Endodermal cell (in vitro differentiated cells): Measurements from ENCODE around the gene CFAP57. TPM values are rescaled to one million over a fixed set of nuclear protein-coding genes. Genes with fewer than 3 reads are reported as not detected.

ENCODE experiments used
- DNase-seq: peaks from one replicate; pipeline ENCODE4 v3.0.0-alpha.2; 2017
- H3K27ac ChIP-seq: 2 replicates; pipeline ENCODE4 v1.5.1; 2013; ENCODE audit warnings: mild to moderate bottlenecking, low read depth, low read length, moderate library complexity
- H3K27me3 ChIP-seq: 2 replicates; pipeline ENCODE4 v1.6.1; 2013; ENCODE audit warnings: mild to moderate bottlenecking, low read length, moderate library complexity; ENCODE audit not compliant: insufficient read depth, control insufficient read depth, poor library complexity, severe bottlenecking
- H3K36me3 ChIP-seq: 2 replicates; pipeline ENCODE4 v1.7.0; 2013; ENCODE audit warnings: mild to moderate bottlenecking, low read length, moderate library complexity; ENCODE audit not compliant: control insufficient read depth, insufficient read depth
- H3K4me1 ChIP-seq: one replicate; pipeline ENCODE4 v1.7.0; 2013; ENCODE audit warnings: low read length; ENCODE audit not compliant: control insufficient read depth, insufficient read depth
- H3K4me3 ChIP-seq: 2 replicates; pipeline ENCODE4 v1.5.1; 2013; ENCODE audit warnings: mild to moderate bottlenecking, low read length, moderate library complexity
- H3K9ac ChIP-seq: 2 replicates; pipeline ENCODE4 v1.6.1; 2013; ENCODE audit warnings: mild to moderate bottlenecking, low read length, moderate library complexity; ENCODE audit not compliant: poor library complexity, severe bottlenecking; ENCODE audit errors: extremely low read depth
- H3K9me3 ChIP-seq: 2 replicates; pipeline ENCODE4 v1.6.1; 2013; ENCODE audit warnings: mild to moderate bottlenecking, low read length, moderate library complexity; ENCODE audit not compliant: control insufficient read depth
- H3K27ac Mint-ChIP-seq: 2 replicates; pipeline ENCODE4 v1.8.0; 2020; ENCODE audit warnings: mixed read lengths
- H3K27me3 Mint-ChIP-seq: 2 replicates; pipeline ENCODE4 v1.8.0; 2021; ENCODE audit warnings: mild to moderate bottlenecking, mixed read lengths; ENCODE audit not compliant: insufficient read depth
- H3K36me3 Mint-ChIP-seq: 2 replicates; pipeline ENCODE4 v1.8.0; 2020; ENCODE audit warnings: low read depth, mixed read lengths
- H3K4me1 Mint-ChIP-seq: 2 replicates; pipeline ENCODE4 v1.8.0; 2020; ENCODE audit warnings: mixed read lengths
- H3K4me3 Mint-ChIP-seq: 2 replicates; pipeline ENCODE4 v1.8.0; 2020; ENCODE audit warnings: mild to moderate bottlenecking, moderate library complexity, mixed read lengths
- H3K9me3 Mint-ChIP-seq: 2 replicates; pipeline ENCODE4 v1.8.0; 2020; ENCODE audit warnings: mild to moderate bottlenecking, mixed read lengths
- CTCF ChIP-seq: fragments of 200-600 bp; sonication (generic); conservative IDR thresholded peaks from 2 replicates; pipeline ENCODE4 v1.5.0; 2021; ENCODE audit warnings: antibody characterized with exemption, mild to moderate bottlenecking
- WGBS, 2 experiments: methylation state at CpG; one replicate each; pipeline versions ENCODE4 v1.1.5 to v1.1.7; 2013; ENCODE audit warnings: missing lambda C conversion rate in 2 of 2, mixed read lengths in 1 of 2; ENCODE audit not compliant: insufficient coverage in 1 of 2, insufficient read length in 1 of 2; 5-methylcytosine and 5-hydroxymethylcytosine counted together
- total RNA-seq, 2 donors: library from RNA; stranded (reverse); fragmentation: NEBNext Ultra II Directional in 1 of 2; extraction: Animal tissue kit (Norgen Biotek cat#: 25700) in 1 of 2; gene quantifications; 2 replicates in 1 of 2; 3 replicates in 1 of 2; pipeline ENCODE4 v1.2.1, GENCODE V29; 2021

CFAP57 gene
- total RNA-seq, 2 donors from 2014 or later, result 0.82 to 0.90 TPM

DNA sequence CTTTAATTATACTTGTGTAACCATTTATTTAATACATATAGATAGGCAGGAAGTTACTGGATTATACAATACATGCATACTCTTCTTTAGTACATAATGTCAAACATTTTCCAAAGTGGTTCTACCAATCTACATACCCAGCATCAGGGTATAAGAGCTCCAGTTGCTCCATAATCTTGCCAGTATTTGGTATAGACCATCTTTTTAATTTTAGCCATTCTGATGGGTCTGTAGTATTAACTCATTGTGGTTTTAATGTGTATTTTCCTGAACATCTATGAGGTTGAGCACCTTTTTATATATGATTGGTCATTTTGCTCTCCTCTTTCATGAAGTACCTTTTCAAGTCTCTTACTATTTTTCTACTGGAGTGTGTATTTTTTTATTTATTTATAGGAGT is 32.1 kb upstream of the CFAP57 start:
- H3K36me3 ChIP-seq, result no peaks in the 10 kb centered on the region
- no peak overlapping the region for H3K4me3 ChIP-seq
- Mint-ChIP-seq H3K4me3 (no peak overlapping the region), H3K9me3 (peaks cover 24% of the 10 kb centered on the region), H3K36me3 (peaks cover 28% of the 10 kb centered on the region), H3K27me3 (no peaks in the 10 kb centered on the region), H3K27ac (no peak overlapping the region), H3K4me1 (peaks cover 3% of the 10 kb centered on the region)
- H3K27me3 ChIP-seq, result no peaks in the 10 kb centered on the region
- no peaks in the 10 kb centered on the region for H3K4me1 ChIP-seq
- TF ChIP-seq CTCF, result no peak
- H3K9me3 ChIP-seq, result peaks cover 27% of the 10 kb centered on the region
- H3K27ac ChIP-seq, result no peak overlapping the region
- no peak overlapping the region for H3K9ac ChIP-seq
- DNase-seq, result no peak

- no peak overlapping the region for H3K9ac ChIP-seq
- DNase-seq, result no peak
- no peaks in the 10 kb centered on the region for H3K36me3 ChIP-seq
- no peak overlapping the region for H3K27ac ChIP-seq
- H3K27me3 Mint-ChIP-seq, result no peaks in the 10 kb centered on the region
- H3K4me3 ChIP-seq, result no peak overlapping the region
- no peak overlapping the region for H3K27ac Mint-ChIP-seq
- no peaks in the 10 kb centered on the region for H3K4me1 ChIP-seq
- no peak for TF ChIP-seq CTCF
- no peaks in the 10 kb centered on the region for H3K27me3 ChIP-seq
- H3K9me3 Mint-ChIP-seq, result peaks cover 18% of the 10 kb centered on the region
- H3K9me3 ChIP-seq, result peaks cover 21% of the 10 kb centered on the region
- H3K4me1 Mint-ChIP-seq, result peaks cover 3% of the 10 kb centered on the region
- peaks cover 28% of the 10 kb centered on the region for H3K36me3 Mint-ChIP-seq
- no peak overlapping the region for H3K4me3 Mint-ChIP-seq
- WGBS, 2 experiments, result 91 to 100% methylated on average over 1 to 4 of the region's 4 CpGs
These were observed 31.5 kb upstream of the CFAP57 start for GRCh38 chr1:43140583-43140982.

GRCh38 chr1:43143441-43143888 is 28.7 kb upstream of the CFAP57 start:
- Mint-ChIP-seq H3K27ac (peak overlapping the region; percentile 36), H3K9me3 (peaks cover 11% of the 10 kb centered on the region), H3K4me1 (peaks cover 10% of the 10 kb centered on the region), H3K4me3 (no peak overlapping the region), H3K27me3 (no peaks in the 10 kb centered on the region), H3K36me3 (peaks cover 11% of the 10 kb centered on the region)
- WGBS, 2 experiments, result 59 to 60% methylated on average over 7 of the region's 7 CpGs
- TF ChIP-seq CTCF, result peak; percentile 88
- Histone ChIP-seq H3K4me1 (no peaks in the 10 kb centered on the region), H3K9me3 (peaks cover 13% of the 10 kb centered on the region), H3K9ac (no peak overlapping the region), H3K36me3 (no peaks in the 10 kb centered on the region), H3K27me3 (peaks cover 5% of the 10 kb centered on the region), H3K27ac (no peak overlapping the region), H3K4me3 (no peak overlapping the region)
- peak; percentile 87 for DNase-seq
